Panc1 (cell line): Measurements from ENCODE around the gene GRAMD2A.

ENCODE experiments used
- POLR2AphosphoS5 ChIP-seq: IDR thresholded peaks from 2 replicates; pipeline ENCODE4 v1.6.1; 2012; ENCODE audit warnings: mild to moderate bottlenecking, low read depth, low read length, moderate library complexity
- SIN3A ChIP-seq: IDR thresholded peaks from 2 replicates; pipeline ENCODE4 v1.6.1; 2012; ENCODE audit warnings: low read depth, mild to moderate bottlenecking, low read length, moderate library complexity, borderline replicate concordance; ENCODE audit not compliant: insufficient read depth
- TCF7L2 ChIP-seq: IDR thresholded peaks from 2 replicates; pipeline ENCODE4 v1.6.1; 2011; ENCODE audit warnings: mild to moderate bottlenecking, low read depth, low read length, inconsistent platforms
- TF ChIP-seq, protein P1 (sequence below): fragments of 450-650 bp; IDR thresholded peaks from 2 replicates; pipeline ENCODE4 v1.5.1; 2017; ENCODE audit warnings: mild to moderate bottlenecking

DNA sequence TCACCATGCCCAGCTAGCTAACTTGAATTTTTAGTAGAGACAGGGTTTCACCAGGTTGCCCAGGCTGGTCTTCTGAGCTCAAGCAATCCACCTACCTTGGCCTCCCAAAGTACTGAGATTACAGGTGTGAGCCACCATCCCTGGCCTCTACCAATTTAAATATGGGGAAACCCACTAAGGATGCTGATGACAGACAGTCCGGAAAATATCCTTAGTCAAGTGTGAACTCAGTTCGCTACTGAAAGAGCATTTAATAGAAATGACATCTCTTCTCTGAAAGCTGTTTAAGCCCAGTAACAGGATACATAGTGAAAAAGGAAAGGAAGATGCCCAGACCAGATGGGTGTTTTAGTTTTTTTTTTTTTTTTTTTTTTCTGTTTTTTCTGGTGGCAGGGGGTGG, 7.7 kb upstream of the GRAMD2A start:
- no peak for TF ChIP-seq SIN3A
- TF ChIP-seq, protein P1, sequence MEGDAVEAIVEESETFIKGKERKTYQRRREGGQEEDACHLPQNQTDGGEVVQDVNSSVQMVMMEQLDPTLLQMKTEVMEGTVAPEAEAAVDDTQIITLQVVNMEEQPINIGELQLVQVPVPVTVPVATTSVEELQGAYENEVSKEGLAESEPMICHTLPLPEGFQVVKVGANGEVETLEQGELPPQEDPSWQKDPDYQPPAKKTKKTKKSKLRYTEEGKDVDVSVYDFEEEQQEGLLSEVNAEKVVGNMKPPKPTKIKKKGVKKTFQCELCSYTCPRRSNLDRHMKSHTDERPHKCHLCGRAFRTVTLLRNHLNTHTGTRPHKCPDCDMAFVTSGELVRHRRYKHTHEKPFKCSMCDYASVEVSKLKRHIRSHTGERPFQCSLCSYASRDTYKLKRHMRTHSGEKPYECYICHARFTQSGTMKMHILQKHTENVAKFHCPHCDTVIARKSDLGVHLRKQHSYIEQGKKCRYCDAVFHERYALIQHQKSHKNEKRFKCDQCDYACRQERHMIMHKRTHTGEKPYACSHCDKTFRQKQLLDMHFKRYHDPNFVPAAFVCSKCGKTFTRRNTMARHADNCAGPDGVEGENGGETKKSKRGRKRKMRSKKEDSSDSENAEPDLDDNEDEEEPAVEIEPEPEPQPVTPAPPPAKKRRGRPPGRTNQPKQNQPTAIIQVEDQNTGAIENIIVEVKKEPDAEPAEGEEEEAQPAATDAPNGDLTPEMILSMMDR, result no peak
- no peak for TF ChIP-seq POLR2AphosphoS5
- no peak for TF ChIP-seq TCF7L2
